NK-92 (cell line): ENCODE measurements around the gene POLR1C.
"Not testable (repeated sequence)": the region's sequence is repeated elsewhere in the genome, so short reads cannot be mapped to it uniquely, and the experiment has no call there.

ENCODE experiments used
- DNase-seq: peaks from one replicate; lab custom pipeline; 2025; ENCODE audit not compliant: unreplicated experiment; lab: John Stamatoyannopoulos, UW

POLR1C gene

DNA sequence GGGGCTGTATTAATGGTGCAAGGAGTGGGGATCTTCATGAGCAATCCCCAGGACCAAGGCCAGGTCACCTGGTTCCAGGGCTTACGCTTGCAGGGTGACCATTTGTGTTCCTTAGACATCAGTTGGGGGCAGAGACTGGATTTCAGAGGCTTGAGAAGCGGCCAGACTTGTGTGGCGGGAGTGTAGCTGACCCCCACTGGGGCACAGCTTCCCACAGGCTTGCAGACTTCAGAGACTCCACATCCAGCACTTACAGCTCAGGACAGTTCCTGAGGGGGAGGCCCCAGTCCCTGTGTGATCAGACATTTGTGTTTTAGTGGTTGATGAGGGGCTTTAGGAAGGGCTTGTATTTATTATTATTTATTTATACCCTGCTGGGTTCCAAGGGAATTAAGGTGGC, 24.2 kb upstream of the POLR1C start:
- DNase-seq: no peak

DNA sequence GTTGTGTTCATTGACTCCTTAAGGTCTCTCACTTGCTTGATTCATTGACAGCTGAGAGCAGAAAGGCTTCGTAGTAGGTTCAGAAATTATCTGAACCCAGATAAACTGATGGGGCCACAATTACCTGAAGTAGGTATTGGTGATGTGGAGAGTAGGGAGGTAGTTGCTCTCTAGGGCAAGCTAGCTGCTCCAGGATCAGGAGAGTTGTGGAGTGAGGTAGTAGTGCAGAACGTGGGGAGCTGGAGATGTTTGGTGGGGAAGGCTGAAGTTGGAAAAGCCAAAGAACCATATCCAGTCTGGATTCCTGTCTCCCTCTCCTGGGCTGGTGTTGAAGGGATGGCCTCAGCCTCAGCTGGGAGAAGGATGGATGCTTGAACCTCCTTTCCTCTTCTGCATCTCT, 23.7 kb upstream of the POLR1C start:
- no peak for DNase-seq

DNA sequence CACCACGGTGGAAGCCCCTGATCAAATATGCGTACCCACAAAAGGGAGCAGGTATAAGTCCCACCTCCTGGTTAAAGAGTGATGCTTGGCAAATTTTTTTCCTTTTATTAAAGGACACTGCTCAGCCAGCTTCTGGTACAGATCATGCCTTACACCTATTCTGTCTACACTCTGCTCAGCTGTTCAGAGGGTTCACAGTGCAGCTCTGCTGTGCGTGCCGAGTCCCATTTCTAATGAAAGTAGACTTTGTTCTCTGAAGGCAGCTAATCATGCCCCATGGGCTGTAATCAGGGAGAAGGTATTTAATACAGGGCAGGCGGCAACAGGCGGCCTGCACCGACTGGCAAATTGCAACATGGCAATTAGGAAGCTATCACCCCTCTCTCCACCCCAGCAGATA, 23.1 kb upstream of the POLR1C start:
- DNase-seq: no peak

GRCh38 chr6:43494321-43494720, 22.6 kb upstream of the POLR1C start:
- no peak for DNase-seq

- DNase-seq: no peak
Observed at GRCh38 chr6:43494766-43495165, 22.1 kb upstream of the POLR1C start.

DNA sequence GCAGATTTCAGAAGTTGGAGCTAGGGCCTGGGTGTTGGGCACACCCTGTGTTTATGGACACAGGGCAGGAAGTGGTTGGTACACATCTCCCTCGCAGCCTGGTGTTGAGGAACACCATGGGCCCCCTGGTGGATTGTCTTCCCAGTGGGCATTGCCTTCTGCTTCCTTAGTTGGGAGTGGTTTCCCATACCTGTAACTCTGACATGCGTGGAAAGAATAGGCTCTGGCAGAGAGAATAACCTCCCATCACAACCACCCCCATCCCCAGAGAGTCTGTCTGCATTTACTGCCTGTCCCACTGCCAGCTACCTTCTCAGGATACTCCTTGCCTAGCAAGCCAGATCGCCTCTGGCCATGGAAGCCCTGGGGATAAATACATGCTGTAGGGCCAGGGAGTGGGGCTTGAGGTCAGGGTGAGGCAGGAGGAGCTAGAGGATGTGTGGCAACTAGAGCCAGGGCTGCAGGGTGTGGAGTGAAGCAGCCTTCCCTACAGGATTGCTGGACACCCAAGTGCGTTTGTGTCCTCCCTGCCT, 21.4 kb upstream of the POLR1C start:
- no peak for DNase-seq

GRCh38 chr6:43496370-43497128, 20.3 kb upstream of the POLR1C start:
- no peak for DNase-seq

GRCh38 chr6:43497129-43497396, 19.8 kb upstream of the POLR1C start:
- no peak for DNase-seq

- DNase-seq: no peak
Observed at GRCh38 chr6:43497689-43498088, 19.2 kb upstream of the POLR1C start.

DNA sequence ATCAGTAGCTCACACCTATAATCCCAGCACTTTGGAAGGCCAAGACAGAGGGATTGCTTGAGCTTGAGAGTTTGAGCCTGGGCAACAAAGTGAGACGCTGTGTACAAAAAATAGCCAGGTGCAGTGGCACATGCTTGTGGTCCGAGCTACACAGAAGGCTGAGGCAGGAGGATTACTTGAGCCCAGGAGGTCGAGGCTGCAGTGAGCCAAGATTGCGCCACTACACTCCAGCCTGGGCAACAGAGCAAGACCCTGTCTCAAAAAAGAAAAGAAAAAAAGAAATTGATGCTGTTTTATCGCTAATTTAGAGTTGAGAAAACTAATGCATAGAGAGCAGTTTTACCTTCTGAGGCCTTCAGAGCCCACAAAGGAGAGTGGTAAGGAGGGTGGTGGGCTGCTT, 18.6 kb upstream of the POLR1C start:
- not testable (repeated sequence) for DNase-seq

DNA sequence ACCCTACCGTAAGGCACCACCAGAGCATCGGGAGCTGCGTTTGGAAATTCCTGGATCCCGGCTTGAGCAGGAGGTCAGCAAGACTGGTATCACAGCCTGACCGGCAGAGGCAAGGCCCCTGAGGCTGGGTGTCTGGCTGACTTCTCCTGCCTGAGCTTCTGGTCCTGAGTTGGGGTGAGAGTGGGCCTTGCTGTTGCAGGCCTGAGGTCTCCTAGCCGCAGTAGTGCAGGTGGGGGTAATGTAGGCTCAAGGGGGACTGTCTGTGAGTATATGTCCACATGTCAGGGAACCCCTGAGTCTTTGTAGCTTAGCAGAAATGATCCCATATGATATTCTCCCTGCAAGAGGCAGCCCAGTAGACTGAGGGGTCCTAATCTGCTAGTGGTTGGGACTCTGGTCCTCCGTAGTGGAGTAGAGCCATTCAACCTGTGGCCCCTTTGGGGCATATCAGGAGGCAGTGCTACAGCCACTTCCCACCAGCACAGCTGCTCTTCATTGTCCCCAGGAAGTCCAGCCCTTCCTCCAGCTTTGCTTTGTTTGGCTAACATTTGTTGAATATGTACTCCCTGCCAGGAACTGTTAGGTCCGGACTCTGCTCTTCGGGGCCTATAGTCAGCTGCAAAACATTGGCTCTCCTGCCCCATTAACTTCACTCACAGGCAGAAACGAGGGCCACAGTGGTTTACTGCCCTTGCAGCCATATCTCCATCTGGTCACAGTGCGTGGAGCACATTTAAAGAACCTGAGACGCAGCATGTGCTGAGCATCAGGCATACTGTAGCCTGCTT, 17.7 kb upstream of the POLR1C start:
- DNase-seq: no peak

GRCh38 chr6:43500921-43501320, 16.0 kb upstream of the POLR1C start:
- DNase-seq: no peak

DNA sequence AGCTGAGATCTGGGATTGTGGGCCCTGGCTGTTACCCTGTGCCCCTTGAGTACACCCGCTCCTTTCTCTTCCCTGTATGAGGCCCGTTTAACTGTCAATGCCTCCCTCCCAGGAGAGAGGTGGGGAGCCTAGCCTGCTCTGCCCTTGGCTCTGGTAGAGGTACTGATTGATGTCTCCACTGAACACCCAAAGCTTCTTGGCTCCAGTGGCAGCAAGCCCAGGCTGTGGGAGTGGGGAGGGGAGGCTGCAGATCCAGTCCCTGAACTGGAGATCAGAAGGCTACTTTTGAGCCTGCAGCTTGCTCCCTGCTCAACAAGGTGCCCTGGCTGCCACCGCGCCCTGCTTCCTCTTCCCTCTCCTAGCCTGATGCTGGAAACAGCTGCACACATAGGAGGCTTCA, 14.2 kb upstream of the POLR1C start:
- no peak for DNase-seq

GRCh38 chr6:43503443-43503842, 13.4 kb upstream of the POLR1C start:
- no peak for DNase-seq

DNA sequence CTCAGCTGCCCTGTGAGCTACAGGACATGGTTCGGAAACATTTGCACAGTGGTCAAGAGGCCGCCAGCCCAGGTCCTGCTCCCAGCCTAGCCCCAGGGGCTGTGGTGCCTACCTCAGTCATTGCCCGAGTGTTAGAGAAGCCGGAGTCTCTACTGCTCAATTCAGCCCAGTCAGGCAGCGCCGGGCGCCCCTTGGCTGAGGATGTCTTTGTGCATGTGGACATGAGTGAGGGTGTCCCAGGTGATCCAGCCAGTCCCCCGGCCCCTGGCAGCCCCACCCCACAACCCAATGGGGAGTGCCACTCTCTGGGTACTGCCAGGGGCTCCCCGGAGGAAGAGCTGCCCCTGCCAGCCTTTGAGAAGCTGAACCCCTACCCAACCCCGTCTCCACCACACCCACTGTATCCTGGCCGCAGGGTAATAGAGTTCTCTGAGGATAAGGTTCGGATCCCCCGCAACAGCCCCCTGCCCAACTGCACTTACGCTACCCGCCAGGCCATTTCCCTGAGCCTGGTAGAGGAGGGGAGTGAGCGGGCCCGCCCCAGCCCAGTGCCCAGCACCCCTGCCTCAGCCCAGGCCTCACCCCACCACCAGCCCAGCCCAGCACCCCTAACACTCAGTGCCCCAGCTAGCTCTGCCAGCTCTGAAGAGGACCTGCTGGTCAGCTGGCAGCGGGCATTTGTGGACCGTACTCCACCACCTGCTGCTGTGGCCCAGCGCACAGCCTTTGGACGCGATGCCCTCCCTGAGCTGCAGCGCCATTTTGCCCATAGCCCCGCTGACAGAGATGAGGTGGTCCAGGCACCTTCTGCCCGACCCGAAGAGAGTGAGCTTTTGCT, 11.9 kb upstream of the POLR1C start:
- DNase-seq: no peak

DNA sequence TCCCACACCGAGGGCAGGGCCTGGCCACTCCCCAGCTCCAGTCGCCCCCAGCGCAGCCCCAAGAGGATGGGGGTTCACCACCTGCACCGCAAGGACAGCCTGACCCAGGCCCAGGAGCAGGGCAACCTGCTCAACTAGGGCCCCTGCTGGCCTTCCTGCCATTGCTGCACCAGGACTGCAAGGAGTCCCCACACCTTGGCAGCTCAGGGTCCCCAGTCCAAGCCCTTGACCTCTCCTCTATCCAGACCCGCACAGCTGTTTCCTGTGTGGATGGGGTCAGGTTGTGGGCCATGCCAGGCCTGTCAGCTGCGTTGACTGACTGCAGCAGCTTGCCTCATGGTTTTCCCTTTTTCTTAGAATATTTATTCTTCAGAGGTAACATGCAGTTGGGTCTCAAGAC, 11.2 kb upstream of the POLR1C start:
- DNase-seq: no peak

- DNase-seq: no peak
Observed at GRCh38 chr6:43506171-43506570, 10.7 kb upstream of the POLR1C start.

GRCh38 chr6:43506667-43507471, 10.0 kb upstream of the POLR1C start:
- DNase-seq: no peak

- DNase-seq: no peak
Observed at GRCh38 chr6:43508481-43509141, 8.3 kb upstream of the POLR1C start.
